H1 (cell line): Measurements from ENCODE around the gene CAPN2. TPM values are rescaled to one million over a fixed set of nuclear protein-coding genes. Genes with fewer than 3 reads are reported as not detected.

ENCODE experiments used
- CHD2 ChIP-seq: IDR thresholded peaks from 2 replicates; pipeline ENCODE4 v1.6.1; 2012; ENCODE audit warnings: low read length, improper control_type of control experiment
- JUND ChIP-seq: IDR thresholded peaks from 2 replicates; pipeline ENCODE4 v1.6.1; 2011; ENCODE audit warnings: mild to moderate bottlenecking, improper control_type of control experiment, low read length
- RAD21 ChIP-seq, 2 experiments: IDR thresholded peaks in 1 of 2; conservative IDR thresholded peaks in 1 of 2; 2 replicates each; pipeline ENCODE4 v1.6.1; 2011; ENCODE audit warnings: low read depth in 2 of 2, low read length in 2 of 2, improper control_type of control experiment in 1 of 2, inconsistent platforms in 1 of 2, mild to moderate bottlenecking in 1 of 2, moderate library complexity in 1 of 2
- polyA plus RNA-seq, 7 experiments: library from polyadenylated mRNA; depleted of rRNA in 3 of 7; stranded (reverse) in 5 of 7; unstranded in 2 of 7; fragments of >200 nt in 5 of 7; fragments of 200-250 nt in 2 of 7; gene quantifications; 1 replicate in 5 of 7; 2 replicates in 1 of 7; 4 replicates in 1 of 7; pipeline versions ENCODE4 v1.2.1 to v1.2.3, GENCODE V29; 2011 to 2013; ENCODE audit warnings: missing spikeins in 2 of 7, mixed read lengths in 2 of 7
- total RNA-seq: library from RNA; stranded (reverse); fragmentation: NEBNext Ultra II Directional; extraction: Animal tissue kit (Norgen Biotek cat#: 25700); gene quantifications from 2 replicates; pipeline ENCODE4 v1.2.1, GENCODE V29; 2021

The CAPN2 gene
- total and polyA plus RNA-seq, 2 of the 8 experiments (the other 6 are each of a cell fraction or from before 2014, with no cell fraction given): 9.2 to 10.3 TPM

DNA sequence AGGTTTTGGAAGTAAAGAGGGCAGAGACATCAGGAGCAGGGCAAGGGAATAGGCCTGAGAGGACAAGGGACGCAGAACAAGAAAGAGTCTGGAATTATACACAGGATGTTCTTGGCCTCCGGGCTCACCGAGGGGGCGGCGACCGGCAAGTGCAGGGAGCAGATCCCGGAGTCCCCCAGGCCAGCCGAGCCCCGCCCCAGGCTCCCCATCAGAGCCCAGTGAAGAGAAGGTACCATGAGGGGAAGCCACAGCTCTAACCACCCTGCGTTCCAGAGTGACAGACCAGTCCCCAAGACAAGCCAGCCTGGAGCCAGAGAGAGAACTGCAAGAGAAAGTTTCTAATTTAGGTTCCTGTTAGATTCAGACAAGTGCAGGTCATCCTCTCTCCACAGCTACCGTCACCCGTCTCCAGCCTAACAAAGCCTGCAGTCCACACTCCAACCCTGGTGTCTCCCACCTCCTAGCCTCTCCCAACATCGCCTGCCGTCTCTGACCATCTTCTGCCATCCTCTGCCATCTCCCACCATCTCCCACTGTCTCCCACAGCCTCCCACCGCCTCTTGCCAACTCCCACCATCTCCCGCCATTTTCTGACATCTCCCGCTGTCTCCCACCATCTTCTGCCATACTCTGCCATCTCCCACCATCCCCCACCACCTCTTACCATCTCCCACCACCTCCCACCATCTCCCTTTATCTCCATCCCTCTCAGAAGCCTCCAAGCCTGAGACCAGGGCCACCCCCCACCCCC is 42.5 kb downstream of the CAPN2 start (continued):
- TF ChIP-seq JUND (no peak), RAD21 (IDR thresholded peaks at IDR 0.05 in 1 of 2, conservative IDR thresholded peaks at IDR 0.05 in 1 of 2; ENCODE audit: low read depth in 2 of 2, low read length in 2 of 2) (no peak), CHD2 (no peak)
